ENCODE data around the gene TMEM69. TPM values are rescaled to one million over a fixed set of nuclear protein-coding genes. Genes with fewer than 3 reads are reported as not detected.

The TMEM69 gene
- total RNA-seq, 1 experiment from 2014 or later: 19.1 TPM

- no TSS peak for BruUV-seq (replicated peaks)
- CTCF ChIA-PET: no interaction called here
- POLR2A ChIA-PET: no interaction called here
Measured at GRCh38 chr1:45718289-45718688, 30.3 kb downstream of the TMEM69 start.

GRCh38 chr1:45721207-45721606 lies 33.2 kb downstream of the TMEM69 start:
- no peaks in the 10 kb centered on the region for H3K27me3 ChIP-seq (ENCODE audit: control insufficient read depth, insufficient read depth, low read length)
- no TSS peak for BruUV-seq (replicated peaks)
- H3K36me3 ChIP-seq (ENCODE audit: control insufficient read depth, insufficient read depth, low read length): no peaks in the 10 kb centered on the region
- intact Hi-C loops (cut with micrococcal nuclease; ENCODE audit: unreplicated experiment) (no loop called here), in situ Hi-C loops (cut with HindIII; ENCODE audit: low pct_unique_long_range_greater_than_20kb, low sequenced_read_pairs) (no loop called here)
- no peak for DNase-seq (ENCODE audit: low read depth, low spot score)
- H3K4me1 ChIP-seq (ENCODE audit: control insufficient read depth, insufficient read depth, low read length): no peaks in the 10 kb centered on the region
- H3K9me3 ChIP-seq (ENCODE audit: control insufficient read depth, insufficient read depth, low read depth, low read length): no peaks in the 10 kb centered on the region
- ATAC-seq: no peak
- ChIA-PET CTCF (no interaction called here), POLR2A (no interaction called here)
- no peak for TF ChIP-seq REST (IDR thresholded peaks at IDR 0.05; ENCODE audit: insufficient read depth in 1 of 2, low read depth in 2 of 2, low read length in 1 of 2)
- no peak for TF ChIP-seq TCF7L2 (IDR thresholded peaks at IDR 0.05; ENCODE audit: low read depth, low read length)
- TF ChIP-seq POLR2AphosphoS5 (IDR thresholded peaks at IDR 0.05; ENCODE audit: low read depth, low read length): no peak
- no peak for TF ChIP-seq SIN3A (IDR thresholded peaks at IDR 0.05; ENCODE audit: borderline replicate concordance, insufficient read depth, low read depth, low read length)
- no peak for TF ChIP-seq CTCF (IDR thresholded peaks at IDR 0.05)
- H3K4me3 ChIP-seq (ENCODE audit: low read depth in 2 of 2, low read length in 2 of 2): no peak overlapping the region
- H3K27ac ChIP-seq (ENCODE audit: low read length): no peak overlapping the region

More at GRCh38 chr1:45718289-45718688, 30.3 kb downstream of the TMEM69 start:
- in situ Hi-C loops (cut with HindIII; ENCODE audit: low pct_unique_long_range_greater_than_20kb, low sequenced_read_pairs) (no loop called here), intact Hi-C loops (cut with micrococcal nuclease; ENCODE audit: unreplicated experiment) (no loop called here)
- no peaks in the 10 kb centered on the region for H3K9me3 ChIP-seq (ENCODE audit: control insufficient read depth, insufficient read depth, low read depth, low read length)
- DNase-seq (ENCODE audit: low read depth, low spot score): no peak
- no peak for ATAC-seq
- no peak overlapping the region for H3K27ac ChIP-seq (ENCODE audit: low read length)
- TF ChIP-seq REST (IDR thresholded peaks at IDR 0.05; ENCODE audit: insufficient read depth in 1 of 2, low read depth in 2 of 2, low read length in 1 of 2): no peak
- H3K36me3 ChIP-seq (ENCODE audit: control insufficient read depth, insufficient read depth, low read length): no peaks in the 10 kb centered on the region
- H3K4me3 ChIP-seq (ENCODE audit: low read depth in 2 of 2, low read length in 2 of 2): no peak overlapping the region
- H3K4me1 ChIP-seq (ENCODE audit: control insufficient read depth, insufficient read depth, low read length): no peaks in the 10 kb centered on the region
- no peaks in the 10 kb centered on the region for H3K27me3 ChIP-seq (ENCODE audit: control insufficient read depth, insufficient read depth, low read length)
